HG03378 (cell line): ENCODE data around the gene SENP2.
A peak's percentile ranks its signal among the peaks of the same experiment; 100 is the strongest.
"Not testable (repeated sequence)": the region's sequence is repeated elsewhere in the genome, so short reads cannot be mapped to it uniquely, and the experiment has no call there.

ENCODE experiments used
- ATAC-seq: cut with Tn5 transposase; IDR thresholded peaks from one replicate; pipeline ENCODE4 v1.9.1; 2021; ENCODE audit warnings: mild to moderate bottlenecking, moderate library complexity; ENCODE audit not compliant: unreplicated experiment

SENP2 gene

GRCh38 chr3:185585518-185585858 lies 607 bp upstream of the SENP2 start:
- no peak for ATAC-seq

GRCh38 chr3:185586686-185587039 lies 568 bp downstream of the SENP2 start:
- ATAC-seq = no peak

GRCh38 chr3:185594073-185594472 lies 8.0 kb downstream of the SENP2 start:
- ATAC-seq = no peak

- ATAC-seq = peak; percentile 60
Measured at GRCh38 chr3:185595526-185595925, 9.4 kb downstream of the SENP2 start.

- no peak for ATAC-seq
Measured at GRCh38 chr3:185605566-185605965, 19.5 kb downstream of the SENP2 start.

- no peak for ATAC-seq
Measured at GRCh38 chr3:185606196-185606595, 20.1 kb downstream of the SENP2 start.

- ATAC-seq = no peak
Measured at GRCh38 chr3:185613016-185613415, 26.9 kb downstream of the SENP2 start.

GRCh38 chr3:185623939-185624665 lies 38.0 kb downstream of the SENP2 start:
- ATAC-seq = no peak

- no peak for ATAC-seq
Measured at GRCh38 chr3:185625784-185626183, 39.7 kb downstream of the SENP2 start.

- ATAC-seq = no peak
Measured at GRCh38 chr3:185629554-185630181, 43.6 kb downstream of the SENP2 start.

- no peak for ATAC-seq
Measured at GRCh38 chr3:185630182-185630622, 44.1 kb downstream of the SENP2 start.

GRCh38 chr3:185631108-185631507 lies 45.0 kb downstream of the SENP2 start:
- ATAC-seq = no peak

- ATAC-seq = no peak
Measured at GRCh38 chr3:185631508-185632206, 45.6 kb downstream of the SENP2 start.

- ATAC-seq = no peak
Measured at GRCh38 chr3:185632996-185633395, 46.9 kb downstream of the SENP2 start.

GRCh38 chr3:185637388-185637787 lies 51.3 kb downstream of the SENP2 start:
- ATAC-seq = no peak

GRCh38 chr3:185638651-185639050 lies 52.6 kb downstream of the SENP2 start:
- ATAC-seq = not testable (repeated sequence)

- no peak for ATAC-seq
Measured at GRCh38 chr3:185639632-185640206, 53.6 kb downstream of the SENP2 start.

- no peak for ATAC-seq
Measured at GRCh38 chr3:185640308-185640707, 54.2 kb downstream of the SENP2 start.

GRCh38 chr3:185645191-185645590 lies 59.1 kb downstream of the SENP2 start:
- not testable (repeated sequence) for ATAC-seq

GRCh38 chr3:185645596-185646381 lies 59.7 kb downstream of the SENP2 start:
- no peak for ATAC-seq
